Stimulated activated CD4-positive, alpha-beta T cell treated with anti-CD3 and anti-CD28 coated beads, TNF-alpha, amount 100 ng/mL, for 1 hour (primary cell): ENCODE results near the gene PWP1.

ENCODE experiments used
- DNase-seq, 3 donors: peaks; one replicate each; pipeline ENCODE4 v3.0.0-alpha.2; 2020; ENCODE audit warnings: low read depth in 3 of 3, low spot score in 1 of 3

Gene PWP1

GRCh38 chr12:107734139-107734538 lies 48.5 kb downstream of the PWP1 start:
- no peak for DNase-seq

GRCh38 chr12:107735763-107736162 lies 50.2 kb downstream of the PWP1 start:
- DNase-seq: no peak

- no peak for DNase-seq
Observed at GRCh38 chr12:107736914-107737313, 51.3 kb downstream of the PWP1 start.

GRCh38 chr12:107748472-107748871 lies 62.9 kb downstream of the PWP1 start:
- no peak for DNase-seq

GRCh38 chr12:107749083-107749482 lies 63.5 kb downstream of the PWP1 start:
- no peak for DNase-seq

- DNase-seq: peak in 1 of 3 donors; percentile 0
Observed at GRCh38 chr12:107759410-107759809, 73.8 kb downstream of the PWP1 start.

GRCh38 chr12:107760207-107760808 lies 74.7 kb downstream of the PWP1 start:
- DNase-seq: peak; percentile 0 to 16 (median 2)

GRCh38 chr12:107760809-107761501 lies 75.4 kb downstream of the PWP1 start, which contains the start of gene PRDM4:
Gene PRDM4 (minus strand): TSS chr12:107761137. CDS start chr12:107760515, 622 bp downstream.
- peak; percentile 78 to 81 (median 81) for DNase-seq

- DNase-seq: no peak
Observed at GRCh38 chr12:107761502-107761904, 75.9 kb downstream of the PWP1 start.
